GDM1 (cell line): ENCODE measurements around the gene CYP2J2.
"Not testable (repeated sequence)": the region's sequence is repeated elsewhere in the genome, so short reads cannot be mapped to it uniquely, and the experiment has no call there.

Source experiments
- DNase-seq: peaks from one replicate; lab custom pipeline; 2025; lab: John Stamatoyannopoulos, UW

Gene CYP2J2

DNA sequence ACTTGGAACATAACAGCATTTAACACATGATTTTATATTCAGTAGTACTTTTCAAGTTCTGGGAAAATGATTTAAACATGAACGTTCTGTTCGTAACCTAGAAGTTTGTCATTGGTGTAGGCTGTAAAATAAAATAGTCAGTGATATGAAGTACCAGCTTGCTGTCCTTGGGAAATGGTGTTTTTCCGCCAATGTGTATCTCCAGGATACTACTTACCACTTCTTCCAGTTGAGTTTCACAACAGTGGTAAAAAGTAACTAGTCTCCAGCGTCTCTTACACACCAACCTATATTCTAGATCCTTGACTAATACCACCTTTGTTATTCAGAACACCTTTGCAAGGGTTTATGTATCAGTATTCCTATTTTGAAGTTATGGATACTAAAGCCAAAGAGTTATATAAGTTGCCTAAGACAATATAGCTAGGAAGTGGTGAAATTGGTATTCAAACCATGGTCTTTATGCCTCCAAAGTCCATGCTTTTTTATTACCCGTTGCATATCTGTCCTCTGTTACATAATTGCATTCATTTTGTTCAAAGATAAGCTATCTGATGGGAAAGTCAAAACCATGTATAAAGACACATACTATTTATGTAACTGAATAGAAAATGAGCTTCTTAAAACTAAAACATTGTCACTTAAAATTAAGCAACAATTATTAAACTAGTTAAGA, 68.8 kb downstream of the CYP2J2 start:
- DNase-seq = no peak

DNA sequence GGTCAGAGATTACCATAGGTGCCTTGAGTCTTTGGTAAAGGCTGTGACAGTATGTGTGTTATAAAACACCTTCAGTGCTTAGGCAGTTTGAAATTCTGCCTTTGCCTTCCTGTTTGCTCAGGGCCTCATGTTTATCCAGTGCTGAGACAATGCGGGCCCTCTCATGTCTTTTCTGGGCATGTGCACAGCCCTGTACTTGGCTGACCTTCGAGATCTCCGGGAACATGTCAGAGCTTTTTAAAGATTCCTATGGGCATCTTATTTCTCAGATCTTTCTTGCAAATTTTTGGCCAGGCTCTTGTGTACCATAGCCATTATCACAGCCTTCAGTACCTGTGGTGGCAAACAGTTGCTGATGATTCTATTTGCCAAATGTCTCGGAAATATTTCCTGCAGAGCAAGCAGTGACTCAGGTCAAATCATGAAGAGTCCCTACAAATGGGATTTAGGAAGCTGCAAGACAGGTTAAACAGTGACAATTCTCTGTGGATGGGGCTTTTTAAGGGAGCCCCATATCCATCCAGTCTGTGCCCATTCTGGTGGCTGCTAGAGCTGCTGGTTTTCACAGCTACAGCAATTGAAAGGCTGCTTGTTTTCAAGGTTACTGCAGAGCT, 69.7 kb downstream of the CYP2J2 start:
- DNase-seq = no peak

DNA sequence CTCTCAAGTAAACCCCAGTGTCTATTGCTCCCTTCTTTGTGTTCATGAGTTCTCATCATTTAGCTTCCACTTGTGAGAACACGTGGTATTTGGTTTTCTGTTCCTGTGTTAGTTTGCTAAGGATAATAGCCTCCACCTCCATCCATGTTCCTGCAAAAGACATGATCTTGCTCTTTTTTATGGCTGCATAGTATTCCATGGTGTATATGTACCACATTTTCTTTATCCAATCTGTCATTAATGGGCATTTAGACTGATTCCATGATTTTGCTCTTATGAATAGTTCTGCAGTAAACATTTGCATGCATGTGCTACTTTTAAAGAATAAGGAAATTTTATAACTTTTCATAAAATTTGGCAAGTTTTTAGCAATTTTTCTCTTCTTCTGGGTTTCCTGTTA, 71.3 kb downstream of the CYP2J2 start:
- DNase-seq = not testable (repeated sequence)

DNA sequence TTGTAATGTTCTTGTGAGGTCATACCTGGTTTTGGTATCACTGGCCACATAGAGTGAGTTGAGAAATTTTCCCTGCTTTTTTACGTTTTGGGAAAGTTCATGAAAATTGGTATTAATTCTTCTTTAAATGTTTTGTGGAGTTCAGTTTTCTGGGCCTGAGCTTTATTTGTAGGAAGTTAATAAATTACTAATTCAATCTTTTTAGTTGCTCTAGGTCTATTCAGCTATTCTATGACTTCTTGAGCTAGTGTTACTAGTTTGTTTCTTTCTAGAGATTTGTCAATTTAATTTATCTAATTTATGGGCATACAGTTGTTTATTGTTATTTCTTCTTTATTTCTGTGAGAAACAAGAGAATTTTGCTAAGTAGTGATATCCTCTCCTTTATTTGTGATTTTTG, 74.5 kb downstream of the CYP2J2 start:
- DNase-seq = no peak

DNA sequence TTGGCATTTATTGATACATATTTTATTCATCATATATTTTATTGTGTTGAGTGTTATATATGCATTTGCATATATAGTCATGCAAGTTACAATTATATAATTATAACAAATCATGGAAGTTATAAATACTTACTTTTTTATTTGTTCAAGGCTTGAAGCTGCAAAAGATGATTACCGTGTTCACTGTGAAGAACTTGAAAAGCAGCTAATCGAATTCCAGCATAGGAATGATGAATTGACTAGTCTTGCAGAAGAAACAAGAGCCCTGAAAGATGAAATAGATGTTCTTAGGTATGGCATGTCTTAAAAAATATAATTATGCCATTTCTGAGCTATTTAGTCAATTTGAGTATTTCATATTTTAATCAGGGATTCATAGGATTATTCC, 79.7 kb downstream of the CYP2J2 start:
- DNase-seq = no peak

DNA sequence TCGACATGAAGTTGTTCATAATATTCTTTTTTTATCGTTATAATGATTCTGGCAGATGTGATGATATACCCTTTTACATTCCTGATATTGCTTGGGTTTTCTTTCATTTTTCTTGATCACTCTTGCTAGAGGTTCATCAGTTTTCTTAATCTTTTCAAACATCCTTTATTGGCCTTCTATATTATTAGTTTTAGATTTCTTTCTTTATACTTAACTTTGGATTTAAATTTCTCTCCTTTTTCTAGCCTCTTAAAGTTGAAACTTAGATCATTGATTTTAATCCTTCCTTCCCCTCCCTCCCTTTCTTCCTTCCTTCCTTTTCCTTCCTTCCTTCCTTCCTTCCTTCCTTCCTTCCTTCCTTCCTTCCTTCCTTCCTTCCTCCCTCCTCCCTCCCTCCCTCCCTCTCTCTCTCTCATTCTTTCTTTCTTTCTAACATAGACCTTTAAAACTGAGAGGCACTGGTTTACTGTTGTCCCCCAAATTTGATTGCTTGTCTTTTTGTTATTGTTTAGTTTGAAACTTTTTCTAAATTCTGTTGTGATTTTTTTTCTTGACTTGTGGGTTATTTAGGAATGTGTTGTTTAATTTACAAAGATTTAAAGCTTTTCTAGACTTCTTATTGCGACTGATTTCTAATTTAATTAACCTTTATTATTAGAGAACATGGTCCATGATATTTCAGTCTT, 80.2 kb downstream of the CYP2J2 start:
- no peak for DNase-seq

DNA sequence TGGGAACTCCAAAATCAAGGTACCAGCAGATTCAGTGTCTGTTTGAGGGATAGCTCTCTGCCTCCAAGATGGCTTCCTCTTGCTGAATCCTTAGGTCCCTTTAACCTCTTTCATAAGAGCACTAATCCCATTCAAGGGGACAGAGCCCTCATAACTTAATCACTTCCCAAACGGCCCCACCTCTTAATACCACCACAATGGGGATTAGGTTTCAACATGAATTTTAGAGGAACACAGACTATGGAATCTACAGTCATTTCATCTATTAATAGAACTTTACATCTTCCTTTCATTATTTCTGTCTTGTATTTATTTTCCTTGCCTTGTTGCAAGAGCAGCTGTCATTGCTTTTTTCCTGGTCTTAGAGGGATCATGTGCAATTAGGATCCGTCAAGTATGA, 81.5 kb downstream of the CYP2J2 start:
- DNase-seq = no peak
